Dermis blood vessel endothelial cell (primary cell): ENCODE results near the gene MPZL2. TPM values are rescaled to one million over a fixed set of nuclear protein-coding genes. Genes with fewer than 3 reads are reported as not detected.
"Not testable (repeated sequence)": the region's sequence is repeated elsewhere in the genome, so short reads cannot be mapped to it uniquely, and the experiment has no call there.

Source experiments
- DNase-seq: peaks from one replicate; pipeline ENCODE4 v3.0.0; 2010
- total RNA-seq: library from RNA; depleted of rRNA; stranded (reverse); fragments of >200 nt; gene quantifications from 2 replicates; pipeline ENCODE4 v1.2.3, GENCODE V29; 2014

MPZL2 gene
- total RNA-seq: 73.5 and 98.5 TPM in 2 replicates

DNA sequence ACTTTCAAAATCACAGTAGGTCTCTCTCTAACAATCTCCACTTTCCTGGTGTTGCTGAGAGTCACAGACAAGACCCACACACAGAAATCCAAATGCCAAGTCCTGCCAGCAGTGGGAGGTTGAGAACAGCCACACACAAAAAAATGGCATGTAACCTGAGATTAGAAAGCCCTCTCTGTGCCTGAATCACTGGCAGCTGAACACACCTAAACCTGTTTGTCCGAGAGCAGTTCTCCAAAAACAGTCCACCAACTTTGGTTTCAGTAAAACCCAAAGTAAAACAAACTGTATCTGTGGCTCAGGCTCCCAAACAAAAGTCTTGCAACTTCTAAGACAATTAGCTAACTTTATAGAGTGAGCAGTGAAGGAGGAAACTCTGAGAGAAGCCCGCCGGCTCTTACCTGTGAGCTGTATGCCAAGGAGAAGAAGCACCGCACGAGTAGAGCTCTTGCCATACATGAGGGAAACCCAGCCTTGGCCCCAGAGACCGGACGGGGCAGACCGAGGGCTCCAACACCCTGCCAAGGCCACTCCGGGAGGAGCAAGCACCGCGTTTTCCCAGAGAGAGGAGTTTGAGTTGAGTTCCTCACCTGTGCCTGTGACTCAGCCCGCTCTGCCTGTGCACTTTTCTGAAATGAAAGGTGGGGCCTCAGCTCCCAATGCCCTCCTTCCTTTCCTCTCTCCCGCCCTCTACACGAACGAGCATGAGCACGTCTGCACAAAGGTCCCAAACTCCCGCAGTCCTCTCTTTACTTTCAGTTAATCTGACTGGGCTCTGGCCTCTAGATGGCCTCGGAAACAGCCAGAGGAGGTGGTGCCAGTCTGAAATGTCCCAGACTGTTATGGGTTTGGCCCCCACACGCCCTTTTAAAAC, at the start of gene MPZL2:
Gene MPZL2, minus strand, starts transcription at position 603 of the 874 bp plus-strand sequence. Its CDS starts 144 bp downstream, at position 459.
- peak; percentile 67 for DNase-seq

DNA sequence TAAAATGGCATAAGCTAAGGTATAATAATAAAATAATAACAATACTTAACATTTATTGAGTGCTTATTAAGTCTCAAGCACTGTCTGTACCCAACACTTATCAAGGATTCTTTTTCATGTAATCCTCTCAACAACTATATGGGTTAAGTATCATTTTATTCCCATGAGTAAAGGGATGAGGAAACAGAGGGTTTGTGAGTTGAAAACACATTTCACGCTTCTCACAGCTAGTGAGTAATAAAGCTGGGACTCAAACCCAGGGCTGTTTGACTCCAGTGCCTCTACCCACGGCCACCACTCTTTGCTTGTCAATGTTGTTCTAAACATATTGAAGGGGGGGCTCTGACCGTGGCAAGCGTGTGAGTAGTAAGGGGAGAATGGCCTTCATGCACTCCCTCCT, 49.1 kb upstream of the MPZL2 start:
- no peak for DNase-seq

DNA sequence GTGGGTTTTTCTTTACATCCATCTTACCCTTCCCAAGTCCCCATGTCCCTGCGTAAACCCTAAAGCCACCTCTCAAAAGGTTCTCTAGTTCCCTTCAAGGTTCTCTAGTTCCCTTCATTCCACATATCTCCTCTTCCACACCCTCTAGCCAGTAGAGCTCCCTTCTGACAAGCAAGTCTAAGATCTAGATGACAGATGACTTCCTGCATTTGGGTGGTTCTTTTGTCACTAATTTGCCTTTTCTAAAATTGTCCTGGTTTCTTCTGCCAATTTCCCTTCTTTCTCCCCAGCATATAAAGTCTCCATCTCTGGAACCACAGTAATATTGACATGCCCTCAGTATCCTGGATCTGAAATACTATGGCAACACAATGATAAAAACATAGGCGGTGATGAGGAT, 48.2 kb upstream of the MPZL2 start:
- no peak for DNase-seq

DNA sequence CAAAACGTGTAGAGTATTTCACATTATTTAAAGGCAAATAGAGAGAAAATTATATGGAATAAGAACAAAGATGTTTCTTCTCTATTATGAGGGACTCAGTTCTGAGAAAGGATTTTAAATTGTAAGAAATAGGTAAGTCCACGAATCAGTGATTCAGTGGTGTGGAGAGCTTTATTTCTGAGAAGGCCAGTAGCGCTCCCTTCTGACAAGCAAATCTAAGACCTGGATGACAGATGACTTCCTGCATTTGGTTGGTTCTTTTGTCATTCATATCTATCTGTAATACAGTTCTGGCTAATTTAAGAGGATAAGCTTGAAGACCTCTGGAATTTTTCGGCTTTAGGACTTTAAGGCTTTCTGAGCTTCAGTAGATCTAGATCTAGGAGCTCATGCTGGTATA, 47.4 kb upstream of the MPZL2 start:
- DNase-seq: no peak

DNA sequence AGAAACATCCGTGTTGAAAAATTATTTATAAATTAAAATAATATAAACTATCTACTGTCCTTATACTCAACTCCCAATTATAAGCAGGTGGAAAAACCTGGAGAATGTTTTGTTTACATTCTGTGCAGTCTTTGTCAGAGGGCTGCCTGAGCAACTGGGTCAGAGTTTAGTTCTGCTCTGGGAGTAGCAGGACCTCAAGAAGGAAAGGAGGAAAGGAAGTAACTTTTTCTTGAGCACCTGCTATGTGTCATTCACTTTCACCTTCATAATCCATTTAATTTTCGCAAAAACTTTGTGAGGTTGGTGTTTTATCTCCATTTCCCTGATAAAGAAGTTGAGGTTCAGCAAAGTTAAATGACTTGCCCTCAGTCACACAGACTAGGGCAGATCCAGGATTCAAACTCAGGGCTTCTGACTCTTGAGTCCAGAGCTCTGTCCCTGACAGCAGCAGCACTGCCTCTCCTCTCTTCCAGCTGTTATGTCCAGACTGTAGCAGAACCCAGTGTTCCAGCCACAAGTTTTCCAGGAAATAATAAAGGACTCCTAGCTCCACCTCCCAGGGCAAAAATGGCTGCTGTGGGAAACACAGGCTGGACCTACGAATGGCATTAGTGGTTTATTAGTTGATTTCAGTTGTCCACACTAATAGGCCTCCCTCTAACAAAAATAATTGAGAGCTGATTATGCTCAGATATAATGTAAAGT, 46.8 kb upstream of the MPZL2 start:
- peak; percentile 15 for DNase-seq

DNA sequence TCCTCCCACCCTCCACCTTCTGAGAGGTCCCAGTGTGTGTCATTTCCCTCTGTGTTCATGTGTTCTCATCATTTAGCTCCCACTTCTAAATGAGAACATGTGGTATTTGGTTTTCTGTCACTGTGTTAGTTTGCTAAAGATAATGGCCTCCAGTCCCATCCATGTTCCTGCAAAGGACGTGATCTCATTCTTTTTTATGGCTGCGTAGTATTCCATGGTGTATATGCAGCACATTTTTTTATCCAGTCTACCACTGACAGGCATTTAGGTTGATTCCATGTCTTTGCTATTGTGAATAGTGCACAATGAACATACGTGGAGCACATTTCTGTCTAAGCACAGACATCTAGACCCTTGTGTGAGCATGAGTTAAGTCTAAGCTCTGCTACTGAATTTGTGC, 46.2 kb upstream of the MPZL2 start:
- no peak for DNase-seq

DNA sequence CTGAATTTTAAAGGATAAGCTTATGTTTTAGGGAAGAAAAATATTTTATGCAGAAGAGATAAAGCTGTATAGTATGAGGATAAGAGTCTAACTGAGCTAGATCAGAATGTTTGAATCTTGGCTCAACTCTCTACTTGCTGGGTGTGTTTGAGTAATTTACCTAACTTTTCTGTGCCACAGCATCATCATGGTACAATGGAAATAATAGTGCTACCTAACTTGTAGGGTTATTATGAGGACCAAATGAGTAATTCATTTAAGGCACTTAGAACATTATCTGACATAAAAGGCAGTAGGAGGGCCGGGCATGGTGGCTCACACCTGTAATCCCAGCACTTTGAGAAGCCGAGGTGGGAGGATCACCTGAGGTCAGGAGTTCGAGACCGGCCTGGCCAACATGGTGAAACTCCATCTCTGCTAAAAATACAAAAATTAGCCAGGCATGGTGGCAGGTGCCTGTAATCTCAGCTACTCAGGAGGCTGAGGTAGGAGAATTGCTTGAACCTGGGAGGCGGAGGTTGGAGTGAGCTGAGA, 45.0 kb upstream of the MPZL2 start:
- not testable (repeated sequence) for DNase-seq

DNA sequence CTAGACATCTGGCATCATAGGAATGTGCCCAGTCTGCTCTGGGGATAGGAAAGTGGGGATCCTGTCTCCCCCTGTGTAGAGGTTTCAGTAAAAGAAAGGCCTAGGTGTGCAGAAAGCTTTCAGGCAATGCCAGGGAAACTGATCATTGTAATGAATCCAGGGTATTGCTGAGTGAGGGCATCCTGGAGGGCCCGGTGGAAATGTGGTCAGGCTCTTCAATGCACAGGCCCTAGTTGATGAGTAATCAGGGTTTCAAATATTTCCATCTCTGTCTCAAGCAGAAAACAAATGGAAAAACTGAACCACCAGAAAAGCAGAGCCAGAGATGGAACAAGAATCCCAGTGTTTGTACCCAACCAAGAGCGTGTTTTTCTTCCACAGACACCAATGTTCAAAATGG, 42.5 kb upstream of the MPZL2 start:
- DNase-seq: no peak

DNA sequence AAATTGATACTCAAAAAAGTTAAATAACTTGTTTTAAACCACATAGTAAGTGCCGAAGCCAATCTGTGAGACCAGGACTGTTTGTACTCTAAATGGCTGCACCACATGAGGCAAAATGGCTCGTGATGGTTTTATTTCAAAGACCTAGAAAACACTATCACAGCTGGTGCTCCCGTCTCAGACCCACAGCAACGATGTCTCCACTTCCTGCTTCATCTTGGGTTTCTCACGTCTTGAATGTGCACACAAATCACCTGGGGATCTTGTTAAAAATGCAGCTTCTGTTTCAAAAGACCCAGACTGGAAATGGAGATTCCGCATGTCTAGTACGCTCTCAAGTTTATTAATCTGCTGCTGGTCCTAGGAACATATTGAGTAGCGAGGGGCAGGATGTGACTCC, 41.6 kb upstream of the MPZL2 start:
- DNase-seq: no peak

DNA sequence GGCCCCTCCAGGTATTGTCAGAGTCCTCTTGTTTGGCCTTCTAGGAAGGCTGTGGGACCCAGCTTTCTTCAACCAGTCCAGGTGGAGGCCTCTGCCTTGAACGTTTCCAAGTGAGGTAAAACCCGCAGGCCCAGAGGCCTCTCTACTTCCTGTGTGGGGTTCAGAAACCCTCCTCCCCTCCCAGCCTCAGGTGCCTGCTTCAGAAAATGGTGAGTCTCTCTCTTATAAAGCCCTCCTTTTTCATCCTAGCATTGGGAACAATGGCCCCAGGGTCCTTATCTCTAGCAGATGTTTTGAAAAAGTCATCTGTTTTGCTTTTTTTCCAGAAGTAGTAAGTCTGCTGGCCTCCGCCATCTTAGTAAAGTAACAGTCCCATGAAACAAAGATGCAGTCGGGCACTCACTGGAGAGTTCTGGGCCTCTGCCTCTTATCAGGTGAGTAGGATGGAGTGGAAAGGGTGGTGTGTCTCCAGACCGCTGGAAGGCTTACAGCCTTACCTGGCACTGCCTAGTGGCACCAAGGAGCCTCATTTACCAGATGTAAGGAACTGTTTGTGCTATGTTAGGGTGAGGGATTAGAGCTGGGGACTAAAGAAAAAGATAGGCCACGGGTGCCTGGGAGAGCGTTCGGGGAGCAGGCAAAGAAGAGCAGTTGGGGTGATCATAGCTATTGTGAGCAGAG, 40.6 kb upstream of the MPZL2 start, which contains the start of gene CD3E:
Gene CD3E, plus strand, starts transcription at position 163 of the 681 bp plus-strand sequence. Its CDS starts 223 bp downstream, at position 386.
- DNase-seq: no peak

DNA sequence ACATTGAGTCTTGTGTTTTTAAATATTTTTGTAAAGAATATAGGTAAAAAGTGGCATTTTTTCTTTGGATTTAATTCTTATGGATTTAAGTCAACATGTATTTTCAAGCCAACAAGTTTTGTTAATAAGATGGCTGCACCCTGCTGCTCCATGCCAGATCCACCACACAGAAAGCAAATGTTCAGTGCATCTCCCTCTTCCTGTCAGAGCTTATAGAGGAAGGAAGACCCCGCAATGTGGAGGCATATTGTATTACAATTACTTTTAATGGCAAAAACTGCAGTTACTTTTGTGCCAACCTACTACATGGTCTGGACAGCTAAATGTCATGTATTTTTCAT, 40.1 kb upstream of the MPZL2 start:
- DNase-seq: no peak

DNA sequence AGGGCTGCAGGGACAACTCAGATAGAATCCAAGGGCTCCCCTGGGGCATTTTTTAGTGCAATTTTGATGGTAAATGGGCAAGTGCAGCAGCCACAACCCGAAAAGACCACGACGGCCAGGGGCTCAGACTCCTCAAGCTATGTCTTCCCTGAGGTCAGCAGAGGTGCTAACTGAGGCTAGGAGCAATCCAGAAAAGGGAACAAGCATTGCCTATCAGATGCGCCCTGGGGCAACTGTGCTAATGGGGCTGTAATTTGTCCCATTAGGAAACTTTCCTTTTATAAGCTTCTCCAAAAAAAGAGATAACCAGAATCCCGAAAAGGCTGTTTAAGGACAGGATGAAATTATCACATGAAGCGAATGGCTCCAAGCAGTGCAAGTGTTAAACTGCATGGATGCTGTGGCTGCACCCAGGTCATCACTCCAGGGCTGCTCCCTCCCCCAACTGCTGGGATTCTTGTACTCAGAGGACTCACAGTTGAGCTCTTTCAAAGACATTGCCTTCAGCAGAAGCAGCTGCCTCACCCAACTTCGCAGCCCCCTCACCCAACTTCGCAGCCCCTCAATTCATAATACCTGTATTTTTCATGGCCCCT, 37.6 kb upstream of the MPZL2 start:
- DNase-seq: no peak

DNA sequence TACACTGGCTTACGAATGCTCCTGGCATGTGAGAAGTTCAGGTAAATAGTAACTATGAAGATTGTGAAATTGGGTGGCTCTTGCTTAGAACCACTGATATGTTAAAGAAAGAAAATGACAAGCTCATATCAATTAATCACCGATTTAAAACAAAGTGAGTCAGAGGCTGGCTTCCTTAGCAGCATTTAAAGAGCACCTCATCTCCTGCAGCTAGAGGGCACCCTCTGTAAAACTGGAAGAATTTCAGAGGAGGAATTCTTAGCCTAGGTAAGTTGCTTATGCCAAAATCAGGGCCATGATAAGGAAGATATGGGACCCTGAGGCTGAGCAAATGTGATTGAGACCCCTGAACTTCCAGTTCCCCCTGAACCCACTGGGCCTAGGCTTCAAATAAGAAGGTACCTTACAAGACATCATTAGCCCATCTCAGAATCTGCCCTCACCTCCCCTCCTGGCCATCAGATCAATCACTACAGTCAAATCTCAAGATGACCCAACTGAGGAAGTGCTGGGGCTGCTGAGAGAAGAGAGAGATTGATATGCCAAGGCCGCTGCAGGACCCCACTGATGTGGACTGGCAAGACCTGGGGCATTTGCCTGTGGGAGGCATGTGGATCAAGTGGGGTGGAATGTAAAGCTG, 31.8 kb upstream of the MPZL2 start:
- DNase-seq: peak; percentile 74

DNA sequence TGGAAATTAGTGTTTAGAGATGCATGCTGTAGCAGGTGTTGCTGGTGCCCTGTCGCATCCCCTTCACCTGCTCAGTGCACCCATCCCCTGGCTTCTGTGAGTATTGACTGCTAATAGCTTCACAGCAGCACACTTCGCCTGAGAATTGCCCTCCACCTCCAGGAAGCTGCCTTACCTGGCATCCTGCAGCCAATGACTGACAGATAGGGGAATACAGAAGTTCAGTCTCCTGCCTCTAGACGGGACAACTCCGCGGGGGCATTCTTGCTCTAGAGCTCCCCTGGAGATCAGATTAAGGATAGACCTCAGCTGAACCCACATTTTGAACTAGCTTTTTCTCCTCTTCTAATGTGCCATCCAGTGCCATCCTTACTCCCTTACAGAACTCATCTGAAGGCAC, 31.1 kb upstream of the MPZL2 start:
- DNase-seq: no peak

DNA sequence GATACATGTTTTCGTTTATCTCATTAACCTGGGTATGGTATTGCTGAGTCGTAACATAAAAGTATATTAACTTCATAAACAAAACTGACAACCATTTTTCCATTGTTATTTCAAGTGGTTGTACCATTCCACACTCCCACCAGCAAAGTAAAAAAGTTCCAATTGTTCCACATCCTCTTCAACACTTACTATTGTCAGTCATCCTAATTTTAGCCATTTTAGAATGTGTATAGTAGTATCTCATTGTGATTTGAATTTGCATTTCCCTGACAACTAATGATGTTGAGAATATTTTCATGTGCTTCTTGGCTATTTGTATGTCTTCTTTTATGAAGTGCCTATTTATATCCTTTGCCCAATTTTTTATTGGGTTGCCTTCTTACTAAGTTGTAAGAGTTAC, 30.0 kb upstream of the MPZL2 start:
- DNase-seq: no peak

DNA sequence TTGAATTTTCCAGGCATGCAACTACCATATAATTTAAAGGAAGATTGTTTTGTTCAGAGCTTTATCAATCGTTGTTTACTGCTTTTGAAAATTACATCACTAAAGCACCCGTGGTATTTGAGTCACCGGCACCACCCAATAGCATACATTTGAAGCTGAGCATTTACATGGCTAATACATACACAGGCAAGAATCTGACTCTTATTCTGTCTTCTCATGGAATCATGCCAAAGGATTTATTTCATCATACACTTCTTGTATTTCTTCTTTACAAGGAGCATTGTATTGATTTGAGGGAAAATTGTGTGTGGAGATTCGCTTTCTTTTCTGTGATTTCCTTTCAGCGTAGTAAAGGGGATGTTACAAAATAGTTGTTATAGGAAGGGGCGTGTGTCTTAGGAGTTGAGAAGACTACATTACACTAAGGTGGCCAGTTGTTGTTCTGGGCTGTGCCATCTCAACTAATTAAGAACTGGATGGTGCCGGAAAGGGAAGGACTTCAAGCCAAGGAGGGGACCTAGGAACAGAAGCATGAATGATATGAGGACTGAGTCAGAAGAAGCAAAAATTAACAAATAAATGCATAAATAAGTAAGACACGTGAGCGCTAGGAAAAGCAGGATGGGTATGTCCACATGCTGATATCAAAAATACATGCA, 27.5 kb upstream of the MPZL2 start:
- no peak for DNase-seq

DNA sequence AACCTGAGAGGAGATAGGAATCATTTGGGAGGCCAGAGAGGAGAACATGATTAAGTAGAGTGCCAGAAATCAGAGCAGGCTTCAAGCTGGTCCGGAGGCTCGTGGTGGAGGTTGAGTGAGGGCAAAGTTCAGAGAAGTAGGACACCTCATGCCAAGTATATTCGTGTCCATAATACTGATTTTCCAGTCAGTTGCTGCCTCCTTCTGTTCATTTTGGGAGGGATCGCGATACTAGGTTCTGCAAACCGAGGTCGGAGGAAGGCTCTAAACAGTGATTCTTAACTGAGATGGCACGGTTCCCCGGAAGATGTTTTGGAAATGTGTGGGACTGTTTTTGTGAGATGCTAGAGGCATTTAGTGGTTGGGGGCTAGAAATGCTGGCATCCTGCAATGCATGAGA, 26.8 kb upstream of the MPZL2 start:
- DNase-seq: peak; percentile 78

DNA sequence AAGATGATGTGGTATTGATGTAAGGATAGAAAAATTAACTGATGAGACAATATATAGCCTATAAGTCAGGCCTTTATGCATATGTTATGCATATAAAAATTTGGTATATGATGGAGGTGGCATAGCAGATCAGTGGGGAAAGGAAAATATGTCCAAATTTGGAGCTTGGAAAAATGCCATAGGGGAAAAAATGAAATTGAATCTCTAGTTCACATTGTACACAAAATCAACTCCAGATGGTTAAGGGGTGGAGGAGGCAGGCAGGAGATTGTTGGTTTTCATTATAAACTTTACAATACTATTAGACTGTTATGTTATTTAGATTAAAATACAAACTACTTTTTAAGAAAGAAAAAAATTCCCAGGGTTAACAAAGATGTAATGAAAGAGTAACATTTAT, 25.3 kb upstream of the MPZL2 start:
- DNase-seq: no peak

DNA sequence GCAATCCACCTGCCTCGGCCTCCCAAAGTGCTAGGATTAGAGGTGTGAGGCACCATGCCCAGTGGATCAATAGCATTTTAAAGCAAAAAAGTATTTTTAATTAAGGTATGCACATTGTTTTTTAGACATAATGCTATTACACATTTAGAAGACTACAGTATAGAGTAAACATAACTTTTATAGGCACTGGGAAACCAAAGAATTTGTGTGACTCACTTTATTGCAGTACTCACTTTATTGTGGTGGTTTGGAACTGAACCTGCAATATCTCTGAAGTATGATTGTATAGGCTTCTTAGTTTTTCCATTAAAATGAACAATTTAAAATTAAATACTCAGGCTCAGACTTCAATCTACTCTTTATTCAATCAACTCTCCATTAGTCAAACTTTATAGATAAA, 22.9 kb upstream of the MPZL2 start:
- peak; percentile 15 for DNase-seq

DNA sequence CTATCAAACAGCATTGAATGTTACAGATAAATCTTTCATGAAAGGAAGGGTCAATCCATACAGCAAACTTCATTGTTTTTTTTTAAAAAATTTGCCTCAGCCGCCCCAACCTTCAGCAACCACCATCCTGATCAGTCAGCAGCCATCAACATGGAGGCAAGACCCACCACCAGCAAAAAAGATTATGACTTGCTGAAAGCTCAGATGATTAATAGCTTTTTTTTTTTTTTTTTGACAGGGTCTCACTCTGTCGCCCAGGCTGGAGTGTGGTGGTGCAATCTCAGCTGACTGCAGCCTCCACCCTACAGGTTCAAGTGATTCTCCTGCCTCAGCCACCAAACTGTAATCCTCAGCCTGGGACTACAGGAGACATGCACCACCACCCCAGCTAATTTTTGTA, 22.4 kb upstream of the MPZL2 start:
- no peak for DNase-seq

DNA sequence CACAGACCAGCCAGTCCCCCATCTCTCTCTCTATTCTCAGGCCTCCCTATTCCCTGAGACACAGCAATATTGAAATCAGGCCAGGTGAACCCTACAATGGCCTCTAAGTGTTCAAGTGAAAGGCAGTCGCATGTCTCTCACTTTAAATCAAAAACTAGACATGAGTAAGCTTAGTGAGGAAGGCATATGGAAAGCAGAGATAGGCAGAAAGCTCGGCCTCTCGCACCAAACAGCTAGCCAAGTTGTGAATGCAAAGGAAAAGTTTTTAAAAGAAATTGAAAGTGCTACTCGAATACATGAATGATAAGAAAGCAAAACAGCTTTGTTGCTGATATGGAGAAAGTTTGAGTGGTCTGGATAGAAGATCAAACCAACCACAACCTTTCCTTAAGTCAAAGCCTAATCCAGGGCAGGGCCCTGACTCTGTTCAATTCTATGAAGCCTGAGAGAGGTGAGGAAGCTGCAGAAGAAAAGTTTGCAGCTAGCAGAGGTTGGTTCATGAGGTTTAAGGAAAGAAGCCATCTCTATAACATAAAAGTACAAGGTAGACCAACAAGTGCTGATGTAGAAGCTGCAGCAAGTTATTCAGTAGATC, 19.8 kb upstream of the MPZL2 start:
- DNase-seq: no peak
